ENCODE measurements around the gene SLC25A45. TPM values are rescaled to one million over a fixed set of nuclear protein-coding genes. Genes with fewer than 3 reads are reported as not detected.
A peak's percentile ranks its signal among the peaks of the same experiment; 100 is the strongest.

Gene SLC25A45
- polyA plus RNA-seq, 2 of the 4 experiments (the other 2 are of a cell fraction) = 3.1 to 8.1 TPM

DNA sequence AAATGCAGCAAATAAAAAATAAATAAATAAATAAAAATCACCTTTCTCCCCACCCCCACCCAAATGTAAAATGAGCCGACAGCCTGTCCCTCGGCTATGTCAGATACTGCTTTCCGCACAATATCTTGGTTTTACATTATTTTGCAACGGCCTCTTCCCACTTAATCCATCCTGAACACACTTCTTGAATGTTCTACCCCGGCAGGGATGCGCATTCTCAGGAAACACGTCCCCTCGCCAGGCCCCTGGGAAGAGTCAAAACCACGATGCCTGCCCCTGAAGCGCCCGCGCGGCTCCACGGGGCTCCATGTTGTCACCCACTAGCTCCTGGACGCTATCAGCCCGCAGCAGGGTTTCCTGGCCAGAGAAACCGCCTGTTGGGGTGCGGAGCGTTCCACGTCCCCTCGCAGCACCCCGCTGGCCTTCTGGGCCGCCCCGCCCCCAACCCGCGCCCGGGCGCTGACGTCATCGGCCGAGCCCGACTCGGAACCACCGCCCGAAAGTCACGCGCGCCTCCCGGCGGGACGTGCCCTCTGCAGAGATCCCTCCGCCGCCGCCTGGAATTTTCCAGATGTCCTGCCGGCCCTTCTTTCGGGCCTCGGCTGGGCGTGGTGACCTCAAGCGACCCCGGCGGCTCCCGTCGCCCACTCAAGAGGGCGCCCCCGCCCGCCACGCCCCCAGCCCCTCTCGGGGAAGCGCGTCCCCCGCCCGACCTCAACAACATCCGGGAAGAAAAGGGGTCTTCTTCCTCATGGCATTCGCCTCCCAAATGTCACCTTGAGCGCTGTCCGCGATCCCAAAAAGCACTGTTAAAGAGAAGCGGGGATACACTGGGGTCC, 39.6 kb upstream of the SLC25A45 start (continued):
- TF ChIP-seq POLR2A (IDR thresholded peaks at IDR 0.05; ENCODE audit: low read length) (no peak), EHMT2 (IDR thresholded peaks at IDR 0.05; ENCODE audit: low read depth) (no peak), ZNF302 (CRISPR knock-in tag; IDR thresholded peaks at IDR 0.05) (no peak), HDAC2 (IDR thresholded peaks at IDR 0.05) (no peak), CHD4 (IDR thresholded peaks at IDR 0.05; ENCODE audit: borderline replicate concordance) (no peak), ESRRA (IDR thresholded peaks at IDR 0.05; ENCODE audit: borderline replicate concordance, low read length) (no peak), MAZ (IDR thresholded peaks at IDR 0.05; ENCODE audit: borderline replicate concordance, low read depth, low read length) (no peak), POLR2AphosphoS2 (conservative IDR thresholded peaks at IDR 0.05; ENCODE audit: low read length) (no peak), GATA3 (IDR thresholded peaks at IDR 0.05; ENCODE audit: borderline replicate concordance) (peak; percentile 81), BHLHE40 (IDR thresholded peaks at IDR 0.05; ENCODE audit: low read depth, low read length) (peak; percentile 68), FOSL2 (IDR thresholded peaks at IDR 0.05) (no peak; the same call in 1 of the 2 replicates), FOSL2 (CRISPR knock-in tag; IDR thresholded peaks at IDR 0.05) (peak; percentile 91), RCOR1 (IDR thresholded peaks at IDR 0.05; ENCODE audit: low read depth, low read length) (no peak), SREBF2 (IDR thresholded peaks at IDR 0.05) (no peak), MAFK (IDR thresholded peaks at IDR 0.05; ENCODE audit: partially characterized antibody) (no peak), RFX5 (IDR thresholded peaks at IDR 0.05) (no peak), ATOH8 (CRISPR knock-in tag; IDR thresholded peaks at IDR 0.05; ENCODE audit: low read depth) (peak; percentile 9; the same call in 1 of the 2 replicates), CTCF (IDR thresholded peaks at IDR 0.05) (0 out of 3 replicates have a peak, but pooled peaks have one; percentile 17), RARB (CRISPR knock-in tag; IDR thresholded peaks at IDR 0.05) (no peak), EP300 (IDR thresholded peaks at IDR 0.05) (peak; percentile 76 to 90; a peak in 3 of 5 replicates), HOXB13 (CRISPR knock-in tag; IDR thresholded peaks at IDR 0.05; ENCODE audit: low read depth) (peak; percentile 83; the same call in 1 of the 2 replicates), RNF2 (IDR thresholded peaks at IDR 0.05; ENCODE audit: borderline replicate concordance, low read depth) (no peak), CHD2 (IDR thresholded peaks at IDR 0.05; ENCODE audit: low read length, partially characterized antibody) (peak; percentile 76), CBX2 (IDR thresholded peaks at IDR 0.05; ENCODE audit: borderline replicate concordance, low read depth) (no peak), CBX8 (IDR thresholded peaks at IDR 0.05) (no peak), FOXS1 (CRISPR knock-in tag; IDR thresholded peaks at IDR 0.05) (peak; percentile 82; the same call in 1 of the 2 replicates), TFCP2L1 (CRISPR knock-in tag; IDR thresholded peaks at IDR 0.05) (peak; percentile 50; the same call in 1 of the 2 replicates), ZFP36 (IDR thresholded peaks at IDR 0.05; ENCODE audit: borderline replicate concordance, partially characterized antibody) (no peak), NFE2L2 (conservative IDR thresholded peaks at IDR 0.05; ENCODE audit: low read length) (no peak), HMGXB4 (CRISPR knock-in tag; IDR thresholded peaks at IDR 0.05; ENCODE audit: borderline replicate concordance) (no peak), HEYL (CRISPR knock-in tag; IDR thresholded peaks at IDR 0.05) (no peak), JUNB (IDR thresholded peaks at IDR 0.05) (no peak), NR3C1 (IDR thresholded peaks at IDR 0.05) (no peak)
- TF ChIP-seq, protein P1, sequence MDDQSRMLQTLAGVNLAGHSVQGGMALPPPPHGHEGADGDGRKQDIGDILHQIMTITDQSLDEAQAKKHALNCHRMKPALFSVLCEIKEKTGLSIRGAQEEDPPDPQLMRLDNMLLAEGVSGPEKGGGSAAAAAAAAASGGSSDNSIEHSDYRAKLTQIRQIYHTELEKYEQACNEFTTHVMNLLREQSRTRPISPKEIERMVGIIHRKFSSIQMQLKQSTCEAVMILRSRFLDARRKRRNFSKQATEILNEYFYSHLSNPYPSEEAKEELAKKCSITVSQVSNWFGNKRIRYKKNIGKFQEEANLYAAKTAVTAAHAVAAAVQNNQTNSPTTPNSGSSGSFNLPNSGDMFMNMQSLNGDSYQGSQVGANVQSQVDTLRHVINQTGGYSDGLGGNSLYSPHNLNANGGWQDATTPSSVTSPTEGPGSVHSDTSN (IDR thresholded peaks at IDR 0.05) = peak; percentile 88
- TF ChIP-seq, protein P2, sequence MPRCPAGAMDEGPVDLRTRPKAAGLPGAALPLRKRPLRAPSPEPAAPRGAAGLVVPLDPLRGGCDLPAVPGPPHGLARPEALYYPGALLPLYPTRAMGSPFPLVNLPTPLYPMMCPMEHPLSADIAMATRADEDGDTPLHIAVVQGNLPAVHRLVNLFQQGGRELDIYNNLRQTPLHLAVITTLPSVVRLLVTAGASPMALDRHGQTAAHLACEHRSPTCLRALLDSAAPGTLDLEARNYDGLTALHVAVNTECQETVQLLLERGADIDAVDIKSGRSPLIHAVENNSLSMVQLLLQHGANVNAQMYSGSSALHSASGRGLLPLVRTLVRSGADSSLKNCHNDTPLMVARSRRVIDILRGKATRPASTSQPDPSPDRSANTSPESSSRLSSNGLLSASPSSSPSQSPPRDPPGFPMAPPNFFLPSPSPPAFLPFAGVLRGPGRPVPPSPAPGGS (IDR thresholded peaks at IDR 0.05) = no peak; the same call in 2 of the 3 replicates
- TF ChIP-seq, protein P3, sequence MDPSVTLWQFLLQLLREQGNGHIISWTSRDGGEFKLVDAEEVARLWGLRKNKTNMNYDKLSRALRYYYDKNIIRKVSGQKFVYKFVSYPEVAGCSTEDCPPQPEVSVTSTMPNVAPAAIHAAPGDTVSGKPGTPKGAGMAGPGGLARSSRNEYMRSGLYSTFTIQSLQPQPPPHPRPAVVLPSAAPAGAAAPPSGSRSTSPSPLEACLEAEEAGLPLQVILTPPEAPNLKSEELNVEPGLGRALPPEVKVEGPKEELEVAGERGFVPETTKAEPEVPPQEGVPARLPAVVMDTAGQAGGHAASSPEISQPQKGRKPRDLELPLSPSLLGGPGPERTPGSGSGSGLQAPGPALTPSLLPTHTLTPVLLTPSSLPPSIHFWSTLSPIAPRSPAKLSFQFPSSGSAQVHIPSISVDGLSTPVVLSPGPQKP (IDR thresholded peaks at IDR 0.05; ENCODE audit: low read depth, low read length) = no peak

All from A549 (cell line).